NT2/D1 (cell line): Measurements from ENCODE around the gene DOK1.

Experiments
- YY1 ChIP-seq: IDR thresholded peaks from 2 replicates; pipeline ENCODE4 v1.6.1; 2011; ENCODE audit not compliant: insufficient read length, insufficient read depth
- ZNF274 ChIP-seq: IDR thresholded peaks from 2 replicates; pipeline ENCODE4 v1.6.1; 2011; ENCODE audit warnings: mild to moderate bottlenecking, low read depth, low read length

GRCh38 chr2:74560591-74560990, 6.1 kb downstream of the DOK1 start:
- TF ChIP-seq ZNF274 (no peak), YY1 (no peak)
